Activated CD8-positive, alpha-beta memory T cell treated with anti-CD3 and anti-CD28 coated beads, Interleukin-2, amount 50 U/mL, for 24 hours (primary cell): ENCODE results near the gene PXMP4.
"Not testable (repeated sequence)": the region's sequence is repeated elsewhere in the genome, so short reads cannot be mapped to it uniquely, and the experiment has no call there.

Source experiments
- DNase-seq: peaks from one replicate; pipeline ENCODE4 v3.0.0-alpha.2; 2020; ENCODE audit errors: extremely low read depth

PXMP4 gene

DNA sequence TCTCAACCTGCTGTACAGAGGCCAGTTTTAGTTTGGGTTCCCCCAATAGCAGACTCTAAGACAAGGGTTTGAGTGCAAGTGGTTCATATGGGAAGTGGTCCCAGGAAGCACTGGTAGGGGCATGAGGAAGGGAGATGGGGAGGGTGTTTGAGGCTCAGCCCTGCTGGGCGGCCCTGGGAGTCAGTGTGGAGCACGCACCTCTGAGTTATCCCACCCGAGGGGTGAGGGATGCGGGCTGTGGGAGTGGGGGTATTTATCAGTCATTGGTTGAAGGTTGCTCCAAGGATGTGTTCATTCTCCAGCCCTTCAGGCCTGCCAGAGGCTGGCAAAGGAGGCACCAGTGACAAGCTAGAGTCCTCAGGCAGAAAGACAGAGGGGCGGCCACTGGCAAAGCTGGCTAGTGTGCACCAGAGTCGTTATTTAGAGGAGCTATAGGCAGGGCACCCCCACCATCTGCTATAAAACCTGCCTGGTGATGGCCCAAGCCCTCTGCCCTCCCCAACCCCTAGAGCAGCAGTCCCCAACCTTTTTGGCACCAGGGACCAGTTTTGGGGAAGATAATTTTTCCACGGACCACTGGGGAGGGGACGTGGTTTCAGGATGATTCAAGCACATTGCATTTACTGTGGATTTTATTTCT lies 16.5 kb downstream of the PXMP4 start:
- no peak for DNase-seq

DNA sequence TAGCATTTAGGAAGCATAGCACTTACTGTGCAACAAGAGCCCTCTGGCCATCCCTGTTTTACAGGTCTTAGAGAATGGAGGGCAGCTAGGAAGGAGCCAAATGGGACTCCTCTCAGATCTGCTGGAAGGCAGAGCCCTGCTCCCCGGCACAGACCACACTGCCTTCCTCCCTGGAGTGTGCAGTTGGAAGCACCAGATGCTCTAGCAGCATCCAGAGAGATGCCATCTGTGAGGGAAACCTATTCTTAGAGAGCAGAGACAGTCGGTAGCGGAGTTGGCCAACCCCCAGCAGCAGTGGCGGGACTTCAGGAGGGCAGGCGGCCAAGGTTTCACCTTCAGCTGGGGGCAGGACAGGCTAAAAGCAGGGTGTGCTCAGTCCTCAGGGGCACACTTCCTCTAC lies 17.2 kb downstream of the PXMP4 start:
- DNase-seq: no peak

DNA sequence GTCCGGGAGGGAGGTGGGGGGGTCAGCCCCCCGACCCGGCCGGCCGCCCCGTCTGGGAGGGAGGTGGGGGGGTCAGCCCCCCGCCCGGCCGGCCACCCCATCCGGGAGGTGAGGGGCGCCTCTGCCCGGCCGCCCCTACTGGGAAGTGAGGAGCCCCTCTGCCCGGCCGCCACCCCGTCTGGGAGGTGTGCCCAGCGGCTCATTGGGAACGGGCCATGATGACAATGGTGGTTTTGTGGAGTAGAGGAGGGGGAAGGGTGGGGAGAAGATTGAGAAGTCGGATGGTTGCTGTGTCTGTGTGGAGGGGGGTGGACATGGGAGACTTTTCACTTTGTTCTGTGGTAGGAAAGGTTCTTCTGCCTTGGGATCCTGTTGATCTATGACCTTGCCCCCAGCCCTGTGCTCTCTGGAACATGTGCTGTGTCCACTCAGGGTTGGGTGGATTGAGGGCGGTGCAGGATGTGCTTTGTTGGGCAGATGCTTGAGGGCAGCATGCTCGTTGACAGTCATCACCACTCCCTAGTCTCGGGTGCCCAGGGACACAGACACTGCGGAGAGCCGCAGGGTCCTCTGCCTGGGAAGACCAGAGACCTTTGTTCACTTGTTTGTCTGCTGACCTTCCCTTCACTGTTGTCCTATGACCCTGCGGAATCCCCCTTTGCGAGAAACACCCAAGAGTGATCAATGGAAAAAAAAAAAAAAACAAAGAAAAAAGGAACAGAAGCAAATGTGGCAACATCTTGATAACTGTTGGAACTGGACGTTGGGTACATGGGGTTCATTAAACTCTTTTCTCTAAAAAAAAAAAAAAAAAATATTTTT lies 18.3 kb downstream of the PXMP4 start:
- DNase-seq: no peak

DNA sequence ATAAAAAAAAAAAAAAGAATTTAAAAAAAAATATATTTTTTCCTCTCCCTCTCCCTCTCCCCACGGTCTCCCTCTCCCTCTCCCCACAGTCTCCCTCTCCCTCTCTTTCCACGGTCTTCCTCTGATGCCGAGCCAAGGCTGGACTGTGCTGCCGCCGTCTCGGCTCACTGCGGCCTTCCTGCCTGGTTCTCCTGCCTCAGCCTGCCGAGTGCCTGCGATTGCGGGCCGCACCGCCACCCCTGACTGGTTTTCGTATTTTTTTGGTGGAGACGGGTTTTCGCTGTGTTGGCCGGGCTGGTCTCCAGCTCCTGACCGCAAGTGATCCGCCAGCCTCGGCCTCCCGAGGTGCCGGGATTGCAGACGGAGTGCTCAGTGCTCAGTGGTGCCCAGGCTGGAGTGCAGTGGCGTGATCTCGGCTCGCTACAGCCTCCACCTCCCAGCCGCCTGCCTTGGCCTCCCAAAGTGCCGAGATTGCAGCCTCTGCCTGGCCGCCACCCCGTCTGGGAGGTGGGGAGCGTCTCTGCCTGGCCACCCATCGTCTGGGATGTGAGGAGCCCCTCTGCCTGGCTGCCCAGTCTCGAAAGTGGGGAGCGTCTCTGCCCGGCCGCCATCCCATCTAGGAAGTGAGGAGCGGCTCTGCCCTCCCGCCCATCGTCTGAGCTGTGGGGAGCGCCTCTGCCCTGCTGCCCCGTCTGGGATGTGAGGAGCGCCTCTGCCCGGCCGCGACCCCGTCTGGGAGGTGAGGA lies 19.2 kb downstream of the PXMP4 start:
- DNase-seq: not testable (repeated sequence)

DNA sequence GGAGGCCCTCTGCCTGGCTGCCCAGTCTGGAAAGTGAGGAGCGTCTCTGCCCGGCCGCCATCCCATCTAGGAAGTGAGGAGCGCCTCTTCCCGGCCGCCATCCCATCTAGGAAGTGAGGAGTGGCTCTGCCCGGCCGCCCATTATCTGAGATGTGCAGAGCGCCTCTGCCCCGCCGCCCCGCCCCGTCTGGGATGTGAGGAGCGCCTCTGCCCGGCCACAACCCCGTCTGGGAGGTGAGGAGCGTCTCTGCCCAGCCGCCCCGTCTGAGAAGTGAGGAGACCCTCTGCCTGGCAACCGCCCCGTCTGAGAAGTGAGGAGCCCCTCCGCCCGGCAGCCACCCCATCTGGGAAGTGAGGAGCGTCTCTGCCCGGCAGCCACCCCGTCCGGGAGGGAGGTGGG lies 21.1 kb downstream of the PXMP4 start:
- DNase-seq: not testable (repeated sequence)

DNA sequence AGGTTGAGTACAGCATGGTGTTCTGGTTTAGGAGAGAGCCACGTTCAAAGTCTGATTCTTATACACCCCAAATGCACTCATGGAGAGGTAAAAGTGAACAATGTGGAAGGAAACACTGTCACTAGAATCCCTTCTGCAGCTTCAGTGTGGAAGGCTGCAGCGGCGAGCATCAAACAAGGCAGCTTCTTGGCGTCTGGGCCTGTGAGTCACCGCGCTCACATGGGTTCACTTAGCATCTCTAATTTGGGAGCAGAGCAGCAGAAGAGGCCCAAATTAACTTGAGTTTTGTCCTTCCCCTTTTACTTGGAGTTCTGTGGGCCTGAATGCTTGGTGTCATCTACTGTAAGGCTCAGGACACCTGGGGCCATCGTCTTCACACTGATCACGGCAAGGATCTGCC lies 23.0 kb downstream of the PXMP4 start:
- no peak for DNase-seq

DNA sequence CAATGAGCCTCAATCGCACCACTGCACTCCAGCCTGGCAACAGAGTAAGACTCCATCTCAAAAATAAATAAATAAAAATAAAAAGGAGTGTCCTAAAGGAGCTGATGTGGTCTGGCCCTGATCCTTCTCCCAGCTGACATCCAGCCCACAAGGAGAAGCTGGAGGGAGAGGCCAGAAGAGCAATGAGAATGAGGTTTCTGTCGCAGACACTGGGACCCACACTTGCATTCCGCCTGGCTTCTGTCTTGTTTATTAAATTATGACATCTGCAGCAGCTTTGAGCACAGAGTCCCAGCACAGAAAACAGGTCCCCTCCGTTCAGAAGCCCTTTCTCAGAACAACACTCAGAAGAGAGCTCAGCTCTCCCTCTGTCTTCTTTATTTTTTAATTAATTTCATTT lies 23.7 kb downstream of the PXMP4 start:
- DNase-seq: no peak

DNA sequence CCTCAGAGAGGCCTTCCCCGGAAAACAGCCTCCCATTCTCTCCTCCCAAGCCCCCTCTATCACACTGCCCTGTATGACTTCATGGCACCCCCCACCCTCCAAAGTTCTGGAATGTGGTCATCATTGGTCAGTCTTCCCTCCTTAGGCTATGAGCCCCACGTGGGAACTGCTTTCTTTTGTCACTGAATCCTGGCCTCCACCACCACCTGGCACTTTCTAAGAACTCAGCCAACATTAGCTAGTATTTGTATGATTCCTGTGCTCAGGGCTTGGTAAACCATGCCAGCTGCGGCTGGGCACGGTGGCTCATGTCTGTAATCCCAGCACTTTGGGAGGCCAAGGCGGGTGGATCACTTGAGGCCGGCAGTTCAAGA lies 25.5 kb downstream of the PXMP4 start:
- no peak for DNase-seq

DNA sequence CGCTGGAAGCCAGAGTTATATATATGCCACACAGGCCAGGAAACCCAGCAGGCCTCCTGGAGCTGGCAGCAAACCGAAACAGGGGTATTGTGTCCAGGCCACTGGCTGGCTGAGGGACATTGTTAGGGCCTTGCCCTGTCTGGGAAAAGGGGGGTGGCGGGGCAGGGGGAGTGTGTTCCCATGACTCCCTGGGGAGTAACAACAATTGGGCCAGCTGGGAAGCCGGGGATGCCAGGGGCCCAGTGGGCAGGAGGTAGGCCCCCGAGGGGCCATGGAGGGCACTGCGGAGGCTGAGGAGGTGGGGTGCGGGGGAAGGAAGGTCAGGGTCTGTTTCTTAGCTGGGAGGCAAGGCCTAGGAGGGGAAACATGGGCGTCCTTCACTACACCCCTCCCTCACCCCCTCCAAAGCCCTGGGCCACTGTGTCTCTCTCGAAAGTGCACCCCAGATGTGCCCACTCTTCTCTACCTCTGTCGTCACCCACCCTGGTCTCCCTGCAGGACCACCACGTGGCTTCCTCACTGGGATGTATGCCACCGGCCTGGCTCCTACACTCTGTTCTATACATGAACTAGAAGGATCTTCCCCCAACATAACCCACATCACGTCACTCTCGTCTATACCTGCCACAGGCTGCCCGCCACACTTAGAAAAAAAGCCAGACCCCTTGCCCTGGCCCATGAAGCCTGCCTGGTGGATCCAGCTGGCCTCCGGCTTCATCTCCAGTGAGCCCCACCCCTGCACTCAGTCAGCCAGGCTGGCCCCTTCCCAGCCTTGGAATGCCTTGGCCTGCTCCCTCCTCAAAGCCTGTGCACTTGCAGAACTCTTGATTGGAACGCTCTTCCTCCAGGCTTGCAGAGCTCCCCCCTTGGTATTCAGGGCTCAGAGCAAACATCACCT lies 26.1 kb downstream of the PXMP4 start:
- DNase-seq: no peak

DNA sequence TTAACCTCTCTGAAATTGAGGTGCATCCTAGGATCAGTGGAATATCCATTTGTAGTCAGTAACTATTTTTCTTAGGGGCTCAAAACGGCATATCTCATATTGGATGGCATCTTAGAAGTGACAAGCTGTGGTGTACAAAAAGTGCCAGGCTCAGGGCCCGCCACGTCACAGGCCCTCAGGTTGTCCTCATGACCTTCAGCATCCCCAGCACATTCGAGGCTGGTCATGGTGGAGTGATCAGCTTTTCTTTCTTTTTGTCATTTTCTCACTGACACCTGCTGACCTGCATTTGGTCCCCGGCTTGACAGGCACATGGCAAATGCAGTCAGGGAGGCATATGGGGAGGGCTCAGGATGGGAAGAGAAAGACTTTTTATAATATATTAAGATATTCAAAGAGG lies 26.8 kb downstream of the PXMP4 start:
- DNase-seq: no peak

DNA sequence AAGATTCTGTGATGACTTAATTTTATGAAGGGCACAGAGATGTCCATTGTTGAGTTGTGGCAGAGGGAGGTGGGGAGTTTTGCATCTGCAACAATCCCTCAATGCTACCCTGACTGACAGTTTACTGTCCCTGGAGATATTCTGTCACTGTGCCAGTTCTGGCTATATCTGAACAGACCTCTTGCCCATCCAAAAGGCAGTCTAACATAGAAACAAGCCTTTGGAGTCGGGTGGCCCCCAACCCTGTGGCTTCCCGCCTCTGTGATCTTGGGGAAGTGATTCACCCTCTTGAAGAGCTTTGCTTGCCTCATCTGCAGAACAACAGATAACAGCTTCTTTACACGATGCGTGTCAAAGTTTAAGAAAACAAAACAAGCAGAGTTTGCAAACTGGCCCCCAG lies 30.1 kb downstream of the PXMP4 start:
- no peak for DNase-seq

DNA sequence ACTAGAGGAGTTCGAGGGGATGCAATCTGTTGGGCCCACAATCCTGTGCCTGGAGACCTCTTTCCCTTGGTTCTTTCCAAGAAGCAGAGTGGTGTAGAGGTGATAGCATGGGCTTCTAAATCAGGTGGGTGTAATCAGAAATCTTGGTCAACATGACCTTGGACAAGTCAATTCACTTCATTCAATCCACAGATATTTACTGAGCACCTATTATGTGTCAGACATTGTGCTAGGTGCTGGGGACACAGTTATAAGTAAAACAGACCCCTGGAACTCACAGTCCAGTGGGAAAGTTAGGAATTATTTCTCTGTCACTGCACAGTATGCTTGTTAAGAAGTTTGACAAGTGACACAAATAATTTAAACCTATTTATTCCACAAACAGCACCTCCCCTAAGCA lies 30.6 kb downstream of the PXMP4 start:
- no peak for DNase-seq

DNA sequence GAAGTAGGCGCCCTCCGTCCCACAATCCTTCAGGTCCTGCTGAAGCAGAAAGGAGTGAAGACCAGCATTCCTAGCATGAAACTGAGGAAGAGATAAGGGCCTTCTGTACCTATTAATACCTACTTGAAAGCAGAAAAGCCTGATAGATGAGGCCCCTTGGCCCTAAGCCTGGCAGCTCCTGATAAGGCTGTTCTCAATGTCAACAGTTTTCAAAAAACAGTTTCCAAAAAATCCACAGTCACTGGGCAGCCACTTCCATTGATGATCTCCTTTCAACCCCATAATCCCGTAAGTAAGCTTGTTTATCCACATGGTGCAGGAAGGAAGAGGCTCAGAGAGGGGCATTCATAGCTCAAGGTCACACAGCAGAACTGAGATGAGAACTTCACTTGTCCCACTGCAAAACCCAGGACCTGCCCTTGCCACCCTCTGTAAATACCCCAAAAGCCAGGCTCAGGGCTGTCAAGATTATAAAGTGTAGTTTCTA lies 31.1 kb downstream of the PXMP4 start:
- no peak for DNase-seq

DNA sequence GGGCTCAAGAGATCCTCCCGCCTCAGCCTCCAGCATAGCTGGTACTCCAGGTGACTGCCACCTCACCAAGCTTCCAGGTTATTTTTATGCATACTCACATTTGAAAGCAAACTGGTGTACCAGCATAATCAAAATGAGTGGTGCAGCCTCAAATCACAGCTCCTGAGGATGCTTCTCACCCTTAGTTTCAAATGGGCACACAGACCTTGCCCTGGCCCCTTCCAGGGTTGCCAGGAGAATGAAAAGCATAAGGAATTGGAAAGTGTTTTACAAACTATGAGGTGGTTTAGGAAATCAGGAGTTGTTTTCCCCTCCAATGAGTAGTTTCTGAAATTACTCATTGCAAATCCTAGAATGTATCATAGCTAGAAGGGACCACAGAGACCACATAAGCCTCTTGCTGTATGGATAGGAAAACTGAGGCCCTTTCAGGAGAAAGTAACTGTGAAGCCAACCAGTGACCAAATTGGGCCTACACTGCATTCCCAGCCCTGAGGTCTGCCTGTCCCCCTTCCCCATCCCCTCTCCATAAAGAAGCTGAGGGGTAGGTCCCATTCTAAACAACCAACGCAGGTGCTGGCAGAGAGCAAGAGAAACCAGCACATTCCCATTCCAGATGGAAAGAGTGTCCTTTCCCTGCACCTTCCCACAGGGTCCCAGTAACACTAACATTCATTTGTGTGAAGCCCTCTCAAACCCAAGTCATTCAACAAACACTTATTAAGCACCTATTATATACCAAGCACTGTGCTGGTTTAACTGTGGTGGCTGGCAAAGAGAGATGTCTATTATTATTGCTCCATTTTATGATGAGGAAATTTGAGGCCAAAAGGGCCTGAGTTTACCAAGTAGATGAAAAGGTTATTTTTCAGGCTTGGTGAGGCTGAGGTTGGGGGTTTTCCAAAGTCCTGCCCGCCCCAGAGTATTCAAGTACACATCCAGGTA lies 31.8 kb downstream of the PXMP4 start:
- DNase-seq: no peak

DNA sequence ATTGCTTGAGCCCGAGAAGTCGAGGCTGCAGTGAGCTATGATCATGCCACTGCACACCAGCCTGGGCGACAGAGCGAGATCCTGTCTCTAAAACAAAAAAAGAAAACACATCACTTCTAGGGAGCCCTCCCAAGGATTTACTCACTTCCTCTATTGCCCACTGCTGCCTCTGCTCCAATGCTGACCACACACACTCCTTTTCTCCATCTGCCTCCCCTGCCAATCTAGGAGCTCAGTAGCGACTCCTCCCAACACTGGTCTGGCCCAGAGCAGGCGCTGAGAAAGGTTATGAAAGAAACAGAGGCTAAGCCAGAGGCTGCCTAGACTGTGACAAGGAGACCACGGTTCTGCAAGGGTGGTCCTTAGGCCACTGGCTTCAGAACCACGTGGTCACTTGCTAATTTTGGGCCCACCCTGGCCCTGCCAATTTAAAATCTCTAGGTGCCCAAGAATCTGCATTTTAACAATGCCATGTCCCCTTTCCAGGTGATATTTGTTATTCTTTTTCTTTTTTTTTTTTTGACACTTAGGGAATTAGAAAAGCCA lies 32.7 kb downstream of the PXMP4 start:
- DNase-seq: no peak

DNA sequence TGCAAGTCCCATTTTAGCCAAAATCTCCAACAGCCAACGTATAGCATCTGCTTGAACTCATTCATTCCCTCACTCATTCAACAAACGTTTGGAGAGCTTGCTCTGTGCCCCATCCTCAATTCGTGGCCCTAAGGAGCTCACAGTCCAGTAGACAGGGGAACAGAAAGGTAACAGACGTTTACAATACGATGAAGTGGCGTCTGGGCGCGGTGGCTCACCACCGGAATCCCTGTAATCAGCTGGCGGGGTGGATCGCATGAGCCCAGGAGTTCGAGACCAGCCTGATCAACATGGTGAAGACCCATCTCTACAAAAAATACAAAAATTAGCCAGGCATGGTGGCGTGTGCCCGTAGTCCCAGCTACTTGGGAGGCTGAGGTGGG lies 33.1 kb downstream of the PXMP4 start:
- DNase-seq: no peak

DNA sequence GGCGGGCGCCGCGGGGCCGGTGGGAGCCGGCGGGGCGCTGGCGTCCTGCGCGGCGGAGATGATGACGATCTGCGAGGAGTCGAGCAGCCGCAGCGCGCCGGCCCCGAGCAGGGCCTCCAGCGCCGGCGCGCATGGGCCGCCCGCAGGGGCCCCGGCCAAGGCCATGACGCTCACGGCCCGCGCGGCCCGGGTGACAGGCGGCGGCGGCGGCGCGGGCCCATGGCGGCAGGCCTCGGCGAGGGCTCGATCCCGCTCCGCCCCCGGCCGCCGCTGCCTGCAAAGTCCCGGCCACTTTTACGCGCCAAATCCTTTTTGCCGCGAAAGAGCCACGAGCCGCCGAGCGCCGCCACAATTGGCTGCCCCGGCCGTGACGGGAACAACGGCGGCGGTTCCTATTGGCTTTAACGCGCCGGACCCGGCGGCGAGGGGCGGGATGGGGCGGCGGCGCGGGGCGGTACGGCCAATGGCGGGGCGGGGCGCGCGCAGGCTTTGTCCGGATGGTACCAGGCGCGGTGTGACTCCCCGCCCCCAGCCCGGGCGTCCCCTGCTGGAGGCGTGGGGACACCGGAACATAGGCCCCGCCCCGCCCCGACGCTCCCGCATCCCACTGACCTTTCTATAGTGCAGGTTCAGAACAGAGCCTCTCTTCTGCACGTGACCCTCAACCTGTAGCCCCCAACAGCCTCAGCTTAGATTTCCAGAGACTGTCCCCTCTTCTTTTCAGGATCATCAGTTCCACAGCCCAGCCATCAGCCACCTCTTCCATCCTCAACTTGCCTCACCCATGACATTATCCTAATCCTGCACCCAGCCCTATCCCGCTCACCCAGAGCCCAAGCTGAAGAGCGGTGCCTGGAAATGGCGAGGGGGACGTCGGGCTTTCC lies 33.8 kb downstream of the PXMP4 start, which contains the start of gene E2F1:
TSS of gene E2F1 (minus strand) at position 286 of the 884 bp plus-strand sequence. CDS start at position 165, 121 bp downstream.
- peak; percentile 85 for DNase-seq

DNA sequence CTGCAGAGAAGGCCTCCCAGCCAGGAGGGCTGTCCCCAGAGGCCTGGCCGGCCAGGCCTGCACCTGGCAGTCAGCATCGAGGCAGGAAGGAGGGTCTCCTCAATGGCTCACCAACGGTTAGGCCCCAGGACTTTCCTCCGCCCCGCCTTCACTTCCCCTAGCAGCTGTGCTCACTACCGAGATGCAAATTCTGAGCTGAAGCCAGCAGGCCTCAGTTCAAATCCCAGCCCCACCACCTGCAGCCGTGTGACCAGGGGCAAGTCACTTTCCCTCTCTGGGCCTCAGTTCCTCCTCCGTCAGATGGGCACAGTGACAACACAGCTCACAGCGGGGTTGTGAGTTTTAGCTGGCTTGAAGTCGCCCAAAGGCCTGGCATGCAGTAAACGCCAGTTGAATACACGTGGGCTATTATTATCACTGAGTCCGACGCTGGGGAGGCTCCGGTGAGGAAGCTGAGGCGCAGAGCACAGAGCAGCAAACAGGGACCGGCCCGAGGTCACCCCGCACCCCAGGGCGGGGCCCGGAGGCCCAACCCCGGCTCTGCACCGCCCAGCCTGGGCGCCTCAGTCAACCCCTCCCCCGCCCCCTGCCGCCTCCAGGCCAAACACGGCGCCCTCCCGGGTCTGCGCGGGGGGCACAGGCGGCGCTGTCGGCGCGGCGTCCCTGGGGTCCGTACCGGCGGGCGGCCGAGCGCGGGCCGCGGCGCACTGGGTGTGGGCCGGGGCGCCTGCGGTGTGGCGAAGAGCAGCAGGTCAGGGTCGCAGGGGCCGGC lies 34.6 kb downstream of the PXMP4 start:
- DNase-seq: no peak
